Cerebellar cortex (tissue), 1 donor: ENCODE results near the gene PAWR.
"Not testable (repeated sequence)": the region's sequence is repeated elsewhere in the genome, so short reads cannot be mapped to it uniquely, and the experiment has no call there.

Experiments
- DNase-seq: peaks from one replicate; pipeline ENCODE4 v3.0.0-alpha.2; 2015; ENCODE audit warnings: low spot score

PAWR gene

DNA sequence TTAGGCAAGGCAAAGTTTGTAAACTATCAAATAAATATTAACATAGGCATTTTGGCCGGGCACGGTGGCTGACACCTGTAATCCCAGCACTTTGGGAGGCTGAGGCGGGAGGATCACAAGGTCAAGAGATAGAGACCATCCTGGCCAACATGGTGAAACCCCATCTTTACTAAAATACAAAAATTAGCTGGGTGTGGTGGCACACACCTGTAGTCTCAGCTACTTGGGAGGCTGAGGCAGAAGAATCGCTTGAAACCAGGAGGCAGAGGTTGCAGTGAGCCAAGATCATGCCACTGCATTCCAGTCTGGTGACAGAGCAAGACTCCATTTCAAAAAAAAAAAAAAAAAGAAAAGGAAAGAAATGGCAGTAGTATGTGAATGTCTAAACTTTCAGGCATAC is 43.9 kb downstream of the PAWR start:
- DNase-seq = not testable (repeated sequence)

DNA sequence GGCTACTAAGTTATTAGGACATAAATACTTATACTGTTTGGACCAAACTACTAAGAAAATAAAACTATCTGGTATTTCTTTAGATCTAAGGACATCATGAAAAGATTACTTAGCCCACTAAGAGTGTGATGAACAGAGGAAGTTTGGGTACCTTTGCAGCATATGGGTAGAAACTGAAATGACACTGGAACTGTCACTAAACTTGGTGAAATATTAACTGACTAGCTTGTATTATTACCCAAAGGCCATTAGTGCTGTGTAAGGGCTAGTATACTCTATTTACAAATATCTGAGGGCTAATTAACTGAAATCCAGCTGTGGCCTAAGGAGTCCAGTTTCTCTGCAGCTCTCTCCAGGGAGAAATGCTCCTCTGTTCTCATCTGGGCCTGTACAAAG is 45.5 kb downstream of the PAWR start:
- no peak for DNase-seq

DNA sequence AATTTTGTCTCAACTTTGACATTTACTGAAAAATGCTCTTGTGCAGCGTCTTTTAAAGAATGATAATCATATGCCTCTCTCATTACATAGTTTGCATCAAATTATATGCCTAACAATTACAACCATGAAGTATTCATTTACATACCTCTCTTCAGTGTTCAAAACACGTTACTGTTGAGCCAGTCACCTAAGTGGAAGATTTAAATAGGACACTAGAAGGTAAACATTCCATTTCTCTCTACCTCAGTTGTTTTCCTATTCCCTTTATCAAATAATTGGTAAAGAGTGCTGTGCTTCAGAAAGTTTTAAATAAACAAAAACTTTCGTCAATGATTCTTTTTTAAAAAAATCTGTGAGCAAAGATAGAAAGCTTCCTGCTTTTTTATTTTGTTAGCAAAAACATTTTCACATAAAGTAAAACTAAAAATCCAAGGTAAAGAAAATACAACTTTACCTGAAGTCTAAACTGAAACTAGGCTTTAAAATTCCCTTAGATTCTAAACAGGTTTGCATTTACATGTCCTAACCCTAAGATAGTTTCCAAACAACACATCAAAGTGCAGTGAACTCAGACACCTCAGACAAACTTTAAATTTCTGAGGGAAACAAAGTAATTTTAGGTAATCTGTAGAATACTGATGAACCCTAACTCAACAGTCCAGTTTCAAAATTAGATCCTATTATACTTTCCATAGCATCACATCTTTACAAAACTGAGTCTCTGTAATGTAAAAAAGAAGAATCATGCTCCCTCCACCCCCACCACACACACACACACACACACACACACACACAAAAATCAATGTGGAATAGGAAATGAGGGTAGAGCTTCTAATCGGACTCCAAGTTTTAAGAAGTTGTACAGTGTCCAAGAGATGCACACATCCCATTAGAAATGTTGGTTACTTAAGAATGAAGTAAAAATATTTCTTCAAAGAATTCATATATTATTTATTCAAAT is 46.2 kb downstream of the PAWR start:
- DNase-seq = no peak

DNA sequence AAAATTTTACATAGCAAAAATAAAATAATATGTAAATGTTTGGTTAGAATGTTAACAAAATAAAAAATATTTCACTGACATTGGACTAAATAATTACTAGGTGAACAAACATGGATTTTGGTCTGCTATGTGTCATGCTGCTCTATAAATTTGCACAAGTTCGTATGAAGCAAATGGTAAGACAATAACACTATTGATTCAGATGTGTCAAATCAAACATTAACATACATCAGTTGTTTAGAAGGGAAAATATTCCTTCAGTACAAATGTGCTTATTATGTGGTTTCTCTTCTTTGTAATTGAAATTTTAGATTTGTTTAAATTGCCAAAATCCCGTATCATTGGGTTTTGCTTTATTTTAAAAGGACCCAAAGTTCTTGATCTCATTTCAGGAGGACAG is 46.9 kb downstream of the PAWR start:
- no peak for DNase-seq

DNA sequence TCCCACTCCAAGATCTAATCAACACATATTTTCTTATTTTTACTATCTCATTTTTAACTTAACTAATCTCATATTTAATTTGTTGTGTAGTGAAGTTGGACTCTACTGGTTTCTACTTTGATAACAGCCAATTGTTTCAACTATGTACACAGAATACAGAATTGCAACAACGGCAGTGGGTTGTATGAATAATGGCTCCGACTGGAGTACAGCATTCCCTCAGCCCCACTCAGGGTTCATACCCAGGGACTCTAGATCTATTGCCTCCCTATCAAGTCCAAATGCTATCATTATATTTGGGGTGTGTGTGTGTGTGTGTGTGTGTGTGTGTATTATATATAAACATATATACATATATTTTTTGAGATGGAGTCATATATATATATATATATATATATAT is 52.3 kb downstream of the PAWR start:
- DNase-seq = no peak

DNA sequence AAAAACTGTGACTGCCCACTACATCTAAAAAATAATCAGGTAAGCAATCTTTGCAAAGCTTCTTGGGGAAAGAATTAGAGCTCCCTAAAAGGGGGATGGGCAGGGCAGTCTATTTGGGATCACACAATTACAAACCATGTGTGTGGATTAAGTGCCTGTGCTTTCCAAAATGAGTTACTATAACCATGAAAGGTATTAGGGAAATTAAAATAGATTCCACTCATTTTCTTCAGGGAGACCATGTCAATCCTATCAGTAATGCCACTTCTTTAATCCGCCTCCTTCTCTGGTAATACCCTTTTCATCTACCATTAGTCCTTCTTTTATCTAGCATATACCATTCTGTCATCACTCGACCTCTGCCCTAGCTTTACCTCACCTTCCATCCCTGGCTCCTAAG is 53.7 kb downstream of the PAWR start:
- DNase-seq = no peak

DNA sequence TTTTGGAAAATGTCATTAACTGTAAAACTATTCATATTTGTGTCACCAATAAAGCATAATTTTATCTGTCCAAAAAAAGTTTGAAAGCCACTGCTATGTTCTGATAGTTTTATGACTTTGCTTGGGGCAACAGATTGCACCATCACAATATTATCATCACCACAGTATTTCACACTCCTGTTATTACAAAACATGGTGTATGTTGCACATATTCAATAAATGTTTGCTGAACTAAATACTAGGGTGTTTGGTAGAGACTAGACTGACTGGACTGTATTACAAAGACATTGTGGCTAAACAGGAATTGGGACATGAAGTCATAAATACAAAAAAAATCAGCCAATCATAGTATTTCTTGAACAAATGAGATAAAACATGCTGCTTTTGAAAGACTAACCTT is 55.1 kb downstream of the PAWR start:
- no peak for DNase-seq

DNA sequence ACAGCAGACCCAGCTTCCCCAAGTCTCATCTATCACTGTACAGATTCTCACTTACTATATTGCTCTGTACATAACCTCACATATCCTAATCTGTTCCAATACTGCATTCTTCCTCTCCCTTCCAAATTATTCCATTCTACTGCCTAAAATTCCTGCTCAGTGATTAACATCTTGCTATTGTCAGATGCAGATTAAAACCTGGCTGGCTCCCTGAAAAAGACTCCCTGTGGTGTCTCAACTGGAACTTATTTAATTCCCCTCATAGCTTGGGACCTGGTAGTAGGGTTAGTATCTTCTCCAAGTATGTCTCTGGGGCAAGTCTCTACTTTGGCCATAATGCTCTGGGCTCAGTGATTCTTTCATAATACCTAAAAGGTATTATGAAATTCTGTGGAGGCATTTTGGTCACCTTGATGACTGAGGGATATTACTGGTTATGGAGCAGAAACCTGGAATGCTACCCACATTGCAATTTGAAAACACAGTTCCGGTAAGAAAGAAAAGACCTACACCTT is 55.8 kb downstream of the PAWR start:
- no peak for DNase-seq

DNA sequence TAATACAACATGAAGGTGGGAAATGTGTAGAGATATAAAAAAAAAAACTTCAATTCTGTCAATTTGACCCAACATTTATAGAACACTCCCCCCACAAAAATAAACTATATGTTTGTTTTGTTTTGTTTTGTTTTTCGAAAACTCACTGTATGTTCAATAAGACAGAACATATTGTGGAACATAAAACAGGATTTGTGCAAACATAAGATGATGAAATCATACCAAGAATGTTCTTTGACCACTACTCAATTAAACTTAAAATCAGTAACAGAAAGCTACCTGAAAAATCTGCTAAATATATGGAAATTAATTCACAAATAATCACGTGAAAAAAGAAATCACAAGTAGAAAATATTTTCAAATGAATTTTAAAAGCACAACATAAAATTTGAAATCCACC is 61.2 kb downstream of the PAWR start:
- no peak for DNase-seq

DNA sequence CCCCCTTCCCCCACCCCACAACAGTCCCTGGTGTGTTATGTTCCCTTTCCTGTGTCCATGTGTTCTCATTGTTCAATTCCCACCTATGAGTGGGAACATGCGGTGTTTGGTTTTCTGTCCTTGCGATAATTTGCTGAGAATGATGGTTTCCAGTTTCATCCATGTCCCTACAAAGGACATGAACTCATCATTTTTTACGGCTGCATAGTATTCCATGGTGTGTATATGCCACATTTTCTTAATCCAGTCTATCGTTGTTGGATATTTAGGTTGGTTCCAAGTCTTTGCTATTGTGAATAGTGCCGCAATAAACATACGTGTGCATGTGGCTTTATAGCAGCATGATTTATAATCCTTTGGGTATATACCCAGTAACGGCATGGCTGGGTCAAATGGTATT is 64.0 kb downstream of the PAWR start:
- DNase-seq = not testable (repeated sequence)

DNA sequence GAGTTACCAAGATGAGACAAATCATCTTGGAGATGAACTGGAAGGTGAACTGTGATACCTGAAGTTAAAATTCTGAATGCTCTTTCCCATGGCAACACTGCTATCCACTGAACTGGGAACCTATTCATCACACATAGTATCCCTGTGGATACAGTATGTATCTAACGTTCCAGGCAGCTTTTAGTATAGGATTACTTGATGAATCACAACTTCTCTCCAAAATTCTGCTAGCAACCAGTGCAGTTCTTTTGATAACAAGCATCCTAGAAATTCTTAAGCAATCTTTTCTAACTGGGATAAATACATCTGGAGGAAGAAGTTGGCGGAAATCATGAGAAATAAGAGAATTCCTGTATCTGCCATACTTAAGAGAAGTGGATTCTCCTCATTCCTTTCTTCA is 66.4 kb downstream of the PAWR start:
- DNase-seq = no peak

DNA sequence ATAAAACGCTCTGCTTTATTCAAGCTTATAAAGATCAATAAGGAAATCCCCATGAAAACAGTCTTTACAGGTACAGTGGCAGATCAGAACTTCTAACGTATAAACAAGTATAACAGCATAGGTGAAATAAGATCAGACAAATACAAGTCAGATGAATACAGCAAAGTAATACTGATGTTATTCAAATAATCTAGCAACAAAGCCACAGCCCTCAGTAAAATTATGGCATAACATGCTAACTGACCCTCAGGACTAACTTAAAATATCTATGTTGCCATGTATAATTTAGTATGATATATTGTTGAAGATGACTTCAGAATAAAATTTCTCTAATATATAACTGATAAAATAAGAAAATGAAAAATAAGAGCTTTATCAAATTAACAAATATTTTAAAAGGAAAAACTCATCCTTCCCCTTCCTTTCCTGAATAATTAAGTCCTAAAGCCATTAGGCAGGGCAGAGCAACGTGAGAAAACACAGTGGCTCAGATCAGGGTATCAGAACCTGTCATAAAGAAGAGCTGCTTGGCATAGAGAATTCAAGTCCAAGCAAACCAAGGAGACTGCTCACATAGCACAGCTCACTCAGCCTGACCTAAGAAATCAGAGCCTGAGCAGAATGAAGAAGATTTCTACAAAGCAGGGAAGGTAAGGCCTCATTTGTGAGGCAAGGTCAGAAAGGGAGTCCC is 70.7 kb downstream of the PAWR start:
- DNase-seq = no peak

DNA sequence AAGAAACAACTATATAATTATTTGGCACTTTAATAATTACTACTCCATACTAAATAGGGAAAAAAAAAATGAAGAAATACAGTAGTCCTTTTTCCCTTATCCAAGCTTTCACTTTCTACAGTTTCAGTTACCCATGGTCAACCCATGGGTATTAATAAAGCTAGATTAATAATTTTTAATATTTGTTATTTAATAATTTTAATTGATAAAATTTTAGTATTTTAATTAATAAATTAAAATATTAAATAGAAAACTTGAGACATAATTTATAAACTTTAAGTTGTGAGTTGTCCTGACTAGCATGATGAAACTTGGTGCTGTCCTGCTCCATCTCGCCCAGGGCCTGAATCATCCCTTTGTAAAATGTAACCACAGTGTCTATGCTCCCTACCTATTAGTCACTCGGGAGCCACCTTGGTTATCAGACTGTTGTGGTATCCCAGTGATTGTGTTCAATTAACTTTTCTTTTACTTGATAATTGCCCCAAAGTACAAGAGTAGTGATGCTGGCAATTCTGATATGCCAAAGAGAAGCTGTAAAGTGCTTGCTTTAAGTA is 71.8 kb downstream of the PAWR start:
- DNase-seq = no peak

DNA sequence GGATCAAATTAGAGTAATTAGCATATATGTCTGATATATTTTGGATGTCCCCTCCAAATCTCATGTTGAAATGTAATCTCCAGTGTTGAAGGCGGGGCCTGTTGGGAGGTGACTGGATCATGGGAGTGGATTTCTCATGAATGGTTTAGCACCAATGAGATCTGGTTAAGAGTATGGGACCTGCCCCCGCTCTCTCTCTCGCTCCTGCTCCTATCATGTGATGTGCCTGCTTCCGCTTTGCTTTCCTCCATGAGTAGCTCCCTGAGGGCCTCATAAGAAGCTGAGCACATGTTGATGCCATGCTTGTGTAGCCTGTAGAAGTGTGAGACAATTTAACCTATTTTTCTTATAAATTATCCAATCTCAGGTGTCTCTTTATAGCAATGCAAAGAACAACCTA is 73.1 kb downstream of the PAWR start:
- DNase-seq = no peak

DNA sequence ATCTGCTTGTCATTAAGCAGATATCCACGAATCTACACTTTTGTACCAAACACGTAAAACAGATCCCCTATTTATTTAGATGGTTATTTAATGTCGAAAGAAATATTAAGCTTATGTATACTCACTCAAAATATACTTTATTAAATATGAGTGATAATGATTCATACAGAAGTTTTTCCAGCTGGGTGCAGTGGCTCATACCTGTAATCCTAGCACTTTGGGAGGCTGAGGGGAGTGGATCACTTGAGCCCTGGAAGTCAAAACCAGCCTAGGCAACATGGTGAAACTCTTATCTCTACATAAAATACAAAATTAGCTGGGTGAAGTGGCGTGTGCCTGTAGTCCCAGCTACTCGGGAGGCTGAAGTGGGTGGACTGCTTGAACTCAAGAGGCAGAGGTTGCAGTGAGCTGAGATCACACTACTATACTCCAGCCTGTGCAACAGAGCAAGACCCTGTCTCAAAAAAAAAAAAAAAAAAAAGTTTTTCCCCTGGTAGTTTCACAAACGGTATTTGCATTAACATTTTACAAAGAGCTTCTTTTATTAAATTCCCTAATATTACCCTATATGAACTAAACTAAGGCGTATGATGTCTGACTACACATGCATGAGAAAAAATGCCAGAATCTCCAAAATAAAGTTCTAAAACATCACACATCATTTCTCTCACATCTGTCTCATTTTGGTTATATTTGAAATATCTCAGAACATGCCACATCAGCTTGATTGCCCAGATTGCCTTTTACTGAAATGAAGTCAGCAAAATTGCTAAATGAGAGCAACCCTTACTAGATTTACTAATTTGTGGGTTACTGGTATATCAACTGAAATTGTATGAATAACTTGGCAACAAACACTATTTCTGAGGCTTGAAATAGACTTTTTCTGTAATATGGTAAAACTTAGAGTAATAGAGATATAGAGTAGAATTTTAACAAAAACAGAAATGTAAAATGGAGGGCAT is 74.9 kb downstream of the PAWR start:
- no peak for DNase-seq

DNA sequence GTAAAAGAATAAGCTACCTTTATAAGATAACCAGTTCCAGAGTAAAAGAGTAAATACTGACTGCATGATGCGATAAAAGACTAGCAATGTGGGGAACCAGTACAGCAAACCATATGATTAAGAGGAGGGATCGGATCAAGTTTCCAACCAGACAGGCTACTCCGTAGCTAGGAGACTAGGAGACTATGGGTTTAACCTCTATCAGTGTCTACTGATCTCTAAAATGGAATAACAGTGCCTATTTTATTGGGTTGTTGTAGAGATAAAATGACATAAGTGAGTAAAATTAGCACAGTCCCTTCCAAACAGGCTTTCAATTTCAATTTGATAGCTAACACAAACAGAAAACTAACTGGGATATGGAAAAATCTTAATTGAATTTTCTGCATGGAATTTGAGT is 76.0 kb downstream of the PAWR start:
- no peak for DNase-seq

DNA sequence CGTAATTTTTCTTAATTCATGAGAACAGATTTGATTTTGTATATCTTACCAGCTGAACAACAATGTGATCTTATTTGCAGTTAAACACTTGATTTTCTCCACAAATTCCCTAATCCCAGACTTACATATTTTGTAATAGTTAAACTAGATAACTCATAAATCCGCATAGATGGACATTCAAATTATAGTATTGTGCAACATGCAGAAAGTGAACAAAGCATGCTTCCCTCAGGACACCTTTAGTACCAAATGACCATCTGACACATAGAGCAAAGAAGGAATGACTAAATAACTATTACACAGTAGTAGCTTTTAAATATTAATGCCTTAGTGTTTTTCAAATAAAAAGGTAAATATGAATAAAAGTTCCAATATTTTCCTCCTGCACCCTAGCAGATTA is 88.9 kb downstream of the PAWR start:
- DNase-seq = no peak

DNA sequence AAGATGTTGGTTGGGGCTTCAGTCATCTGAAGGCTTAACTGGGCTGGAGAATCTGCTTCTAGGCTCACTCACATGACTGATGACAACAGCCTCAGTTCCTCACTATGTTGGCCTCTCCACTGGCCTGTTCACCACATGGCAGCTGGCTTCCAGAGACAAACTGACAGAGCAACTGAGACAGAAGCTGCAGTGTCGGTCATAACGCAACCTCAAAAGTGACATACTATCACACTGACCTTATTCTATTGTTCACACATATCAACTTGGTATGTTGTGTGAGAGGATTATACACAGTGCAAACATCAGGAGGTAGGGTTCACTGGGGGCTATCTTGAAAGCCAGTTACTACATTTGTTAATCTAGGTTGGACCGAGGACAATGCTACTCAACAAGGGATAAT is 92.9 kb downstream of the PAWR start:
- DNase-seq = no peak

DNA sequence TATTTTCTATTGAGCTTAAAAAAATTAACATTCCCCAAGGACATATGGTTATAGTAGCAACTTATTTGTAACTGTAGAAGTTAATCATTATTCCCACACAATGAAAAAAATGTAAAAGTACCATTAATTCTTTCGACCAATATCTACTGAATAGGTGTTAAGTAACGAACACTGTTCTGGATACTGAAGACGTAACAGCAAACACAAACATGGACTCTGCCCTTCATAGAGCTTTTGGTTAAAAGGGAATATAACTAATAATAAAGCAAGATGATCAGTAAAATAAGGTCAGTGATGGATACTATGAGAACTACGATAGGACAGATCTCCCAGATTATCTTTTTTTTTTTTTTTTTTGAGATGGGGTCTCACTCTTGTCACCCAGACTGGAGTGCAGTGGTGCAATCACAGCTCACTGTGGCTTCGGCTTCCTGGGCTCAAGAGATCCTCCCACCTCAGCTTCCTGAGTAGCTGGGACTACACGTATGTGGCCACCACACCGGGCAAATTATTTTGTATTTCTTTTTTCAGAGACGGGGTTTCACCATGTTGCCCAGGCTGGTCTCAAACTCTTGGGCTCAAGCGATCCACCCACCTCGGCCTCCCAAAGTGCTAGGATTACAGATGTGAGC is 93.9 kb downstream of the PAWR start:
- DNase-seq = no peak

DNA sequence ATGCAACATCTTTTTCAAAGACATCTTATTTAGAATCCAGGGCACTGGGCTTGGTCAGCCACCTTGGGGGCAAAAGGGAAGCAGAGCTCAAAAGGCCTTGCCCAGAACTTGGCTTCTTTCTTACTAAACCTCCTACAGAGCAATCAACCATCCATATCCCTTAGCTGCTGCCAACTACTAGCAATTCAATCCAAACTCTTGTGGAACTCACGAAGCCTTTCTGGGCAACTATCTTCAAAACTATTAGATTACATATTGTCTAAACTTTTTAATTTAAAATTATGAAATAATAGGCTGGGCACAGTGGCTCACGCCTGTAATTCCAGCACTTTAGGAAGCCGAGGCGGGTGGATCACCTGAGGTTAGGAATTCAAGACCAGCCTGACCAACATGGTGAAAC is 95.5 kb downstream of the PAWR start:
- DNase-seq = no peak

DNA sequence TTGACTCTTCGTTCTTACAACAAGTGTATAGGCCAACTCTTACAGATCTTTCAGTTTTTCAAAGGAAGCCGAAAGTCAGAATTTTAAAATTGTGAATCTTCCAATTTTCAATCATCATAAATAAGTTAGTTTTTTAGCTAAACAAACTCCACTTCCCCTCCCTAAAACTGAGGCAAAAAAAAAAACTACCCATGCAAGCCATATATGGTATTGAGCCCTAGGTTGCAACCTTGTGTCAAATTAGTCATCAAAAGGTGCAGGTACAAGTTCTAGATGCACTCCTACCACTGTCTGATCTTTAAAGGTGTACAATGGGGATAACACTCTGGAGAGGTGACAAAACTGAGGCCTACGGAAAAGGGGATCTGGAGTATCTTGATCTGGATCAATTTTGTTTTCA is 97.9 kb downstream of the PAWR start:
- DNase-seq = no peak
